IMR-90 (cell line): ENCODE data around the gene ALDH1L2. TPM values are rescaled to one million over a fixed set of nuclear protein-coding genes. Genes with fewer than 3 reads are reported as not detected.

Experiments
- ATAC-seq: fragments of 200-7000 bp; cut with Tn5 transposase; 2 replicates; pipeline ENCODE4 v1.9.1; 2020; ENCODE audit warnings: low read depth, mild to moderate bottlenecking, moderate library complexity
- BruUV-seq: library from RNA; stranded (reverse); fragments of 400-500 nt; replicated peaks from 2 replicates; lab custom pipeline; 2021; lab: Mats Ljungman, UMichigan
- CTCF ChIA-PET: fragments of 300-600 bp; formaldehyde crosslinking; extraction: SDS; loops from one replicate; lab custom pipeline; 2021; ENCODE audit warnings: antibody characterized with exemption; lab: Yijun Ruan, JAX
- POLR2A ChIA-PET: fragments of 300-600 bp; sonication (Branson Sonifier 250); formaldehyde crosslinking; loops from one replicate; lab custom pipeline; 2022; ENCODE audit warnings: antibody characterized with exemption; ENCODE audit not compliant: unreplicated experiment; lab: Charles Lee
- DNase-seq: peaks from one replicate; pipeline ENCODE4 v3.0.0; 2013
- H2AFZ ChIP-seq: replicated peaks from 2 replicates; pipeline ENCODE3; 2013; ENCODE audit warnings: low read length, mild to moderate bottlenecking; ENCODE audit not compliant: poor library complexity
- H2AK5ac ChIP-seq: 2 replicates; pipeline ENCODE4 v1.6.1; 2013; ENCODE audit warnings: low read depth, low read length, inconsistent platforms
- H2AK9ac ChIP-seq: replicated peaks from 2 replicates; pipeline ENCODE3; 2013; ENCODE audit warnings: mild to moderate bottlenecking, low read depth, low read length, moderate library complexity; ENCODE audit not compliant: poor library complexity
- H2BK120ac ChIP-seq: 2 replicates; pipeline ENCODE4 v1.6.1; 2013; ENCODE audit warnings: low read depth, low read length, inconsistent platforms
- H2BK15ac ChIP-seq: 3 replicates; pipeline ENCODE4 v1.6.1; 2013; ENCODE audit warnings: low read depth, low read length, inconsistent platforms
- H2BK20ac ChIP-seq: 2 replicates; pipeline ENCODE4 v1.6.1; 2013; ENCODE audit warnings: low read depth, mild to moderate bottlenecking, inconsistent platforms, low read length, moderate library complexity
- H2BK5ac ChIP-seq: 2 replicates; pipeline ENCODE4 v1.6.1; 2013; ENCODE audit warnings: mild to moderate bottlenecking, low read depth, low read length, inconsistent platforms; ENCODE audit not compliant: poor library complexity, severe bottlenecking
- H3K14ac ChIP-seq: replicated peaks from 2 replicates; pipeline ENCODE4 v1.6.1; 2013; ENCODE audit warnings: low read depth, low read length, inconsistent platforms
- H3K18ac ChIP-seq: 2 replicates; pipeline ENCODE4 v1.6.1; 2013; ENCODE audit warnings: low read depth, low read length, control low read depth
- H3K23ac ChIP-seq: 2 replicates; pipeline ENCODE4 v1.6.1; 2013; ENCODE audit warnings: low read depth, low read length, inconsistent platforms
- H3K27ac ChIP-seq: 2 replicates; pipeline ENCODE4 v1.5.1; 2013; ENCODE audit warnings: mild to moderate bottlenecking, control low read depth, low read length; ENCODE audit not compliant: insufficient read depth
- H3K27me3 ChIP-seq: 2 replicates; pipeline ENCODE4 v1.6.1; 2013; ENCODE audit warnings: low read length; ENCODE audit not compliant: control insufficient read depth, insufficient read depth
- H3K36me3 ChIP-seq: 2 replicates; pipeline ENCODE4 v1.6.1; 2013; ENCODE audit warnings: low read length, mixed read lengths; ENCODE audit not compliant: control insufficient read depth, insufficient read depth
- H3K4ac ChIP-seq: 2 replicates; pipeline ENCODE4 v1.6.1; 2013; ENCODE audit warnings: low read depth, low read length, inconsistent platforms
- H3K4me1 ChIP-seq: 2 replicates; pipeline ENCODE4 v1.6.1; 2013; ENCODE audit warnings: low read length, mixed read lengths; ENCODE audit not compliant: control insufficient read depth, insufficient read depth
- H3K4me2 ChIP-seq: 2 replicates; pipeline ENCODE4 v1.6.1; 2013; ENCODE audit warnings: low read depth, mild to moderate bottlenecking, control low read depth, low read length, moderate library complexity
- H3K4me3 ChIP-seq: 2 replicates; pipeline ENCODE4 v1.5.1; 2013; ENCODE audit warnings: low read depth, mild to moderate bottlenecking, control low read depth, low read length, moderate library complexity; ENCODE audit not compliant: insufficient read depth
- H3K56ac ChIP-seq: 2 replicates; pipeline ENCODE4 v1.6.1; 2013; ENCODE audit warnings: low read length, inconsistent platforms; ENCODE audit not compliant: insufficient read depth; ENCODE audit errors: extremely low read depth
- H3K79me1 ChIP-seq, 2 experiments: 2 replicates each; pipeline ENCODE4 v1.6.1; 2013; ENCODE audit warnings: low read length in 2 of 2, inconsistent platforms in 1 of 2, low read depth in 1 of 2
- H3K9ac ChIP-seq: 2 replicates; pipeline ENCODE4 v1.6.1; 2013; ENCODE audit warnings: low read depth, low read length, control low read depth
- H3K9me1 ChIP-seq: 2 replicates; pipeline ENCODE4 v1.6.1; 2013; ENCODE audit warnings: low read length, inconsistent platforms; ENCODE audit not compliant: insufficient read depth
- H3K9me3 ChIP-seq: 2 replicates; pipeline ENCODE4 v1.6.1; 2013; ENCODE audit warnings: low read length; ENCODE audit not compliant: control insufficient read depth, insufficient read depth
- H4K20me1 ChIP-seq: 2 replicates; pipeline ENCODE4 v1.6.1; 2013; ENCODE audit warnings: low read length, inconsistent platforms; ENCODE audit not compliant: insufficient read depth
- H4K5ac ChIP-seq: 2 replicates; pipeline ENCODE4 v1.6.1; 2013; ENCODE audit warnings: mild to moderate bottlenecking, low read depth, low read length, control low read depth
- H4K8ac ChIP-seq, 2 experiments: 2 replicates each; pipeline ENCODE4 v1.6.1; 2013; ENCODE audit warnings: low read depth in 2 of 2, low read length in 2 of 2, control low read depth in 1 of 2, inconsistent platforms in 1 of 2
- H4K91ac ChIP-seq: 2 replicates; pipeline ENCODE4 v1.6.1; 2013; ENCODE audit warnings: low read depth, low read length, inconsistent platforms; ENCODE audit not compliant: insufficient read depth
- CEBPB ChIP-seq: IDR thresholded peaks from 2 replicates; pipeline ENCODE4 v1.6.1; 2012; ENCODE audit warnings: low read depth, low read length, improper control_type of control experiment
- FOS ChIP-seq: fragments of 150-350 bp; IDR thresholded peaks from 2 replicates; pipeline ENCODE4 v1.6.1; 2016; ENCODE audit warnings: low read depth, low read length
- MAFK ChIP-seq: IDR thresholded peaks from 2 replicates; pipeline ENCODE4 v1.6.1; 2012; ENCODE audit warnings: low read depth, low read length, improper control_type of control experiment
- MAZ ChIP-seq: IDR thresholded peaks from 2 replicates; pipeline ENCODE4 v1.6.1; 2012; ENCODE audit warnings: low read depth, mild to moderate bottlenecking, low read length, improper control_type of control experiment, moderate library complexity, borderline replicate concordance
- NFE2L2 ChIP-seq: fragments of 150-350 bp; IDR thresholded peaks from 2 replicates; pipeline ENCODE4 v1.6.1; 2016; ENCODE audit warnings: low read depth, mild to moderate bottlenecking, low read length
- RAD21 ChIP-seq: IDR thresholded peaks from 2 replicates; pipeline ENCODE4 v1.6.1; 2012; ENCODE audit warnings: low read length, improper control_type of control experiment
- SMC3 ChIP-seq: fragments of 150-350 bp; IDR thresholded peaks from 2 replicates; pipeline ENCODE4 v1.6.1; 2016; ENCODE audit warnings: low read depth, mild to moderate bottlenecking, antibody characterized with exemption, low read length, moderate library complexity
- WGBS, 2 experiments: methylation state at CpG; one replicate each; pipeline versions ENCODE4 v1.1.5 to v1.1.7; 2013; ENCODE audit warnings: missing lambda C conversion rate in 2 of 2; ENCODE audit not compliant: insufficient read length in 1 of 2; ENCODE audit errors: extremely low coverage in 2 of 2; 5-methylcytosine and 5-hydroxymethylcytosine counted together
- dilution Hi-C: fragments of 300-500 bp; cut with HindIII; formaldehyde crosslinking; loops from one replicate; pipeline ENCODE4 v1.14.3; 2018; ENCODE audit warnings: low sequenced_read_pairs; ENCODE audit not compliant: unreplicated experiment
- in situ Hi-C: fragments of 300-500 bp; cut with MboI; formaldehyde crosslinking; loops from 3 replicates; pipeline ENCODE4 v1.14.3; 2019; ENCODE audit warnings: low sequenced_read_pairs, inconsistent platforms, mixed read lengths
- intact Hi-C: fragments of 100-400 bp; cut with micrococcal nuclease; formaldehyde crosslinking; loops from 2 replicates; pipeline ENCODE4 v1.10.0; 2022
- polyA plus RNA-seq, 3 experiments: library from polyadenylated mRNA; depleted of rRNA; stranded (reverse); fragments of >200 nt; gene quantifications; 2 replicates each; pipeline ENCODE4 v1.2.3, GENCODE V29; 2012; ENCODE audit warnings: low replicate concordance in 1 of 3
- total RNA-seq: library from RNA; depleted of rRNA; stranded (reverse); fragments of >200 nt; gene quantifications from 2 replicates; pipeline ENCODE4 v1.2.3, GENCODE V29; 2012
- TF ChIP-seq, protein P1 (sequence below): fragments of 150-350 bp; IDR thresholded peaks from 2 replicates; pipeline ENCODE4 v1.6.1; 2016; ENCODE audit warnings: low read depth, mild to moderate bottlenecking, low read length, moderate library complexity, borderline replicate concordance
- TF ChIP-seq, protein P2 (sequence below): conservative IDR thresholded peaks from 2 replicates; pipeline ENCODE4 v1.5.1; 2012; ENCODE audit warnings: mild to moderate bottlenecking, low read depth, low read length, improper control_type of control experiment
- TF ChIP-seq, protein P3 (sequence below): fragments of 150-350 bp; IDR thresholded peaks from 2 replicates; pipeline ENCODE4 v1.6.1; 2017; ENCODE audit warnings: mild to moderate bottlenecking, antibody characterized with exemption, low read length, low read depth

Gene ALDH1L2
- total and polyA plus RNA-seq, 2 of the 4 experiments (the other 2 are of a cell fraction), result 21.1 to 22.8 TPM

DNA sequence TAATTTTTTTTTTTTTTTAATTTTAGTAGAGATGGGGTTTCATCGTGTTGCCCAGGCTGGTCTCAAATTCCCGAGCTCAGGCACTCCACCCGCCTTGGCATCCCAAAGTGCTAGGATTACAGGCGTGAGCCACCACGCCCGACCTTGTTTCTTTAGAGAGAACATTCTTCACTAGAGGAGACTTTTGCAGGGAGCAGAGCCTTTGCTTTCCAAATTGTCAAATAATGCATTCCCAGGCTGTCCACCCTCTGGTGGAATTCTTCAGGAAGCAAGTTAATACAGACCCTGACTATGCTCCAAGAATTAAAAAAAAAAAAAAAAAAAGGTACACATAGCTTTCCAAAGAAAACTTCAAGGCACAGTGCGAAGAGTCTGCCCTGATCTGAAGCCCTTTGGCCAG lies 6.8 kb downstream of the ALDH1L2 start:
- no peak for ATAC-seq
- WGBS, 2 experiments, result 100% methylated on average over 3 of the region's 7 CpGs; no CpG with 5 or more reads in 1 of the 2 experiments
- intact Hi-C loops, result no loop called here

More for the DNA sequence above, 6.8 kb downstream of the ALDH1L2 start:
- dilution Hi-C loops (no loop called here), in situ Hi-C loops (no loop called here)
- Histone ChIP-seq H3K27ac (no peak overlapping the region), H3K36me3 (peaks cover 6% of the 10 kb centered on the region; the same call in 1 of the 2 replicates), H3K9ac (no peak overlapping the region), H2BK15ac (no peak overlapping the region), H4K20me1 (peaks cover 8% of the 10 kb centered on the region; the same call in 1 of the 2 replicates), H3K14ac (no peak overlapping the region), H2AK9ac (no peak overlapping the region), H2BK120ac (no peak overlapping the region), H2BK5ac (no peak overlapping the region), H3K56ac (no peak overlapping the region), H3K79me1 (peaks cover 16 to 71% of the 10 kb centered on the region in 2 experiments; a peak in 3 of 4 replicates), H2BK20ac (no peak overlapping the region), H3K4me1 (peaks cover 3% of the 10 kb centered on the region), H3K27me3 (no peaks in the 10 kb centered on the region), H3K23ac (no peak overlapping the region), H3K9me3 (no peaks in the 10 kb centered on the region), H3K4me2 (no peak overlapping the region), H3K9me1 (peaks cover 6% of the 10 kb centered on the region; the same call in 1 of the 2 replicates), H2AFZ (no peak overlapping the region), H3K18ac (no peak overlapping the region), H3K4me3 (no peak overlapping the region), H4K5ac (no peak overlapping the region), H2AK5ac (no peak overlapping the region), H4K91ac (no peak overlapping the region), H4K8ac (no peak overlapping the region), H3K4ac (no peak overlapping the region)
- DNase-seq, result no peak
- TF ChIP-seq MAZ, result no peak
- TF ChIP-seq, protein P1, sequence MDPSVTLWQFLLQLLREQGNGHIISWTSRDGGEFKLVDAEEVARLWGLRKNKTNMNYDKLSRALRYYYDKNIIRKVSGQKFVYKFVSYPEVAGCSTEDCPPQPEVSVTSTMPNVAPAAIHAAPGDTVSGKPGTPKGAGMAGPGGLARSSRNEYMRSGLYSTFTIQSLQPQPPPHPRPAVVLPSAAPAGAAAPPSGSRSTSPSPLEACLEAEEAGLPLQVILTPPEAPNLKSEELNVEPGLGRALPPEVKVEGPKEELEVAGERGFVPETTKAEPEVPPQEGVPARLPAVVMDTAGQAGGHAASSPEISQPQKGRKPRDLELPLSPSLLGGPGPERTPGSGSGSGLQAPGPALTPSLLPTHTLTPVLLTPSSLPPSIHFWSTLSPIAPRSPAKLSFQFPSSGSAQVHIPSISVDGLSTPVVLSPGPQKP, result no peak
- TF ChIP-seq MAFK, result no peak
- TF ChIP-seq, protein P2, sequence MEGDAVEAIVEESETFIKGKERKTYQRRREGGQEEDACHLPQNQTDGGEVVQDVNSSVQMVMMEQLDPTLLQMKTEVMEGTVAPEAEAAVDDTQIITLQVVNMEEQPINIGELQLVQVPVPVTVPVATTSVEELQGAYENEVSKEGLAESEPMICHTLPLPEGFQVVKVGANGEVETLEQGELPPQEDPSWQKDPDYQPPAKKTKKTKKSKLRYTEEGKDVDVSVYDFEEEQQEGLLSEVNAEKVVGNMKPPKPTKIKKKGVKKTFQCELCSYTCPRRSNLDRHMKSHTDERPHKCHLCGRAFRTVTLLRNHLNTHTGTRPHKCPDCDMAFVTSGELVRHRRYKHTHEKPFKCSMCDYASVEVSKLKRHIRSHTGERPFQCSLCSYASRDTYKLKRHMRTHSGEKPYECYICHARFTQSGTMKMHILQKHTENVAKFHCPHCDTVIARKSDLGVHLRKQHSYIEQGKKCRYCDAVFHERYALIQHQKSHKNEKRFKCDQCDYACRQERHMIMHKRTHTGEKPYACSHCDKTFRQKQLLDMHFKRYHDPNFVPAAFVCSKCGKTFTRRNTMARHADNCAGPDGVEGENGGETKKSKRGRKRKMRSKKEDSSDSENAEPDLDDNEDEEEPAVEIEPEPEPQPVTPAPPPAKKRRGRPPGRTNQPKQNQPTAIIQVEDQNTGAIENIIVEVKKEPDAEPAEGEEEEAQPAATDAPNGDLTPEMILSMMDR, result no peak
- no peak for TF ChIP-seq SMC3
- no peak for TF ChIP-seq CEBPB
- TF ChIP-seq, protein P3, sequence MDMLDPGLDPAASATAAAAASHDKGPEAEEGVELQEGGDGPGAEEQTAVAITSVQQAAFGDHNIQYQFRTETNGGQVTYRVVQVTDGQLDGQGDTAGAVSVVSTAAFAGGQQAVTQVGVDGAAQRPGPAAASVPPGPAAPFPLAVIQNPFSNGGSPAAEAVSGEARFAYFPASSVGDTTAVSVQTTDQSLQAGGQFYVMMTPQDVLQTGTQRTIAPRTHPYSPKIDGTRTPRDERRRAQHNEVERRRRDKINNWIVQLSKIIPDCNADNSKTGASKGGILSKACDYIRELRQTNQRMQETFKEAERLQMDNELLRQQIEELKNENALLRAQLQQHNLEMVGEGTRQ, result no peak
- TF ChIP-seq NFE2L2, result no peak
- no peak for TF ChIP-seq RAD21
- TF ChIP-seq FOS, result no peak
- no TSS peak for BruUV-seq
- CTCF ChIA-PET, result interaction anchor here (0.6 kb wide), 1 partner anchor 55 kb away, joined by 3 read pairs; no protein-coding TSS in a partner anchor
- POLR2A ChIA-PET, result interaction anchor here (0.7 kb wide), 1 partner anchor 465 kb away, joined by 10 read pairs; no protein-coding TSS in a partner anchor
